ENCODE measurements around the gene ZNF862. TPM values are rescaled to one million over a fixed set of nuclear protein-coding genes. Genes with fewer than 3 reads are reported as not detected.

The ZNF862 gene
- polyA plus RNA-seq, 1 of the 3 experiments (the other 2 are of a cell fraction) = 17.3 TPM

GRCh38 chr7:149797771-149798170 lies 40.4 kb upstream of the ZNF862 start:
- no peak for DNase-seq
- Histone ChIP-seq H2AFZ (ENCODE audit: low read depth) (no peak overlapping the region), H3K4me1 (ENCODE audit: control insufficient read depth in 1 of 2, insufficient read depth in 2 of 2, low read depth in 1 of 2, low read length in 1 of 2) (peaks cover 0 to 4% of the 10 kb centered on the region in 2 experiments; a peak in 1 of 4 replicates), H3K36me3 (replicated peaks in 1 of 2; ENCODE audit: control insufficient read depth in 1 of 2, insufficient read depth in 2 of 2, low read length in 1 of 2) (no peaks in the 10 kb centered on the region), H3K27ac (ENCODE audit: low read depth in 2 of 2, low read length in 1 of 2) (no peak overlapping the region), H3K9me2 (no peaks in the 10 kb centered on the region), H3K79me2 (ENCODE audit: insufficient read depth) (no peaks in the 10 kb centered on the region), H3K4me2 (no peak overlapping the region), H3K9me3 (no peaks in the 10 kb centered on the region), H3K4me3 (ENCODE audit: low read depth in 2 of 2, low read length in 1 of 2) (no peak overlapping the region), H4K20me1 (ENCODE audit: insufficient read depth) (no peaks in the 10 kb centered on the region), H3K27me3 (ENCODE audit: insufficient read depth) (peaks cover 8% of the 10 kb centered on the region; the same call in 1 of the 2 replicates), H3K9ac (no peak overlapping the region), H3F3A (replicated peaks; ENCODE audit: insufficient read depth) (no peaks in the 10 kb centered on the region)
- CTCF ChIA-PET = interaction anchor here (0.9 to 16.9 kb wide), 5 partner anchors 11 to 86 kb away, joined by 3 to 189 read pairs (median 3); no protein-coding TSS in a partner anchor
- WGBS (ENCODE audit: low lambda C conversion rate) = 62% methylated on average over 6 of the region's 7 CpGs
- POLR2A ChIA-PET = no interaction called here
- TF ChIP-seq RFX5 (IDR thresholded peaks at IDR 0.05; ENCODE audit: low read length) (no peak), SMC3 (IDR thresholded peaks at IDR 0.05; ENCODE audit: low read depth, low read length) (no peak), GABPA (IDR thresholded peaks at IDR 0.05; ENCODE audit: low read depth) (no peak), MXI1 (IDR thresholded peaks at IDR 0.05; ENCODE audit: low read depth, low read length) (no peak), REST (IDR thresholded peaks at IDR 0.05; ENCODE audit: low read depth, low read length) (no peak), POLR2AphosphoS5 (IDR thresholded peaks at IDR 0.05; ENCODE audit: low read depth, low read length) (no peak), CHD2 (IDR thresholded peaks at IDR 0.05; ENCODE audit: low read length, partially characterized antibody) (no peak), FOSL2 (IDR thresholded peaks at IDR 0.05; ENCODE audit: borderline replicate concordance, low read depth) (no peak), TAF1 (IDR thresholded peaks at IDR 0.05; ENCODE audit: borderline replicate concordance, low read depth, low read length) (no peak), USF1 (IDR thresholded peaks at IDR 0.05; ENCODE audit: borderline replicate concordance, low read depth) (no peak), RCOR1 (IDR thresholded peaks at IDR 0.05; ENCODE audit: low read length) (no peak), SIN3A (IDR thresholded peaks at IDR 0.05; ENCODE audit: borderline replicate concordance, low read depth, low read length) (no peak)
- TF ChIP-seq, protein P1, sequence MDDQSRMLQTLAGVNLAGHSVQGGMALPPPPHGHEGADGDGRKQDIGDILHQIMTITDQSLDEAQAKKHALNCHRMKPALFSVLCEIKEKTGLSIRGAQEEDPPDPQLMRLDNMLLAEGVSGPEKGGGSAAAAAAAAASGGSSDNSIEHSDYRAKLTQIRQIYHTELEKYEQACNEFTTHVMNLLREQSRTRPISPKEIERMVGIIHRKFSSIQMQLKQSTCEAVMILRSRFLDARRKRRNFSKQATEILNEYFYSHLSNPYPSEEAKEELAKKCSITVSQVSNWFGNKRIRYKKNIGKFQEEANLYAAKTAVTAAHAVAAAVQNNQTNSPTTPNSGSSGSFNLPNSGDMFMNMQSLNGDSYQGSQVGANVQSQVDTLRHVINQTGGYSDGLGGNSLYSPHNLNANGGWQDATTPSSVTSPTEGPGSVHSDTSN (IDR thresholded peaks at IDR 0.05) = no peak
- TF ChIP-seq, protein P2, sequence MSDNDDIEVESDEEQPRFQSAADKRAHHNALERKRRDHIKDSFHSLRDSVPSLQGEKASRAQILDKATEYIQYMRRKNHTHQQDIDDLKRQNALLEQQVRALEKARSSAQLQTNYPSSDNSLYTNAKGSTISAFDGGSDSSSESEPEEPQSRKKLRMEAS (IDR thresholded peaks at IDR 0.05; ENCODE audit: low read depth) = no peak
- TF ChIP-seq, protein P3, sequence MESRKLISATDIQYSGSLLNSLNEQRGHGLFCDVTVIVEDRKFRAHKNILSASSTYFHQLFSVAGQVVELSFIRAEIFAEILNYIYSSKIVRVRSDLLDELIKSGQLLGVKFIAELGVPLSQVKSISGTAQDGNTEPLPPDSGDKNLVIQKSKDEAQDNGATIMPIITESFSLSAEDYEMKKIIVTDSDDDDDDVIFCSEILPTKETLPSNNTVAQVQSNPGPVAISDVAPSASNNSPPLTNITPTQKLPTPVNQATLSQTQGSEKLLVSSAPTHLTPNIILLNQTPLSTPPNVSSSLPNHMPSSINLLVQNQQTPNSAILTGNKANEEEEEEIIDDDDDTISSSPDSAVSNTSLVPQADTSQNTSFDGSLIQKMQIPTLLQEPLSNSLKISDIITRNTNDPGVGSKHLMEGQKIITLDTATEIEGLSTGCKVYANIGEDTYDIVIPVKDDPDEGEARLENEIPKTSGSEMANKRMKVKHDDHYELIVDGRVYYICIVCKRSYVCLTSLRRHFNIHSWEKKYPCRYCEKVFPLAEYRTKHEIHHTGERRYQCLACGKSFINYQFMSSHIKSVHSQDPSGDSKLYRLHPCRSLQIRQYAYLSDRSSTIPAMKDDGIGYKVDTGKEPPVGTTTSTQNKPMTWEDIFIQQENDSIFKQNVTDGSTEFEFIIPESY (IDR thresholded peaks at IDR 0.05; ENCODE audit: borderline replicate concordance, low read depth) = no peak
